ENCODE measurements around the gene STON2.

Gene STON2

GRCh38 chr14:81416981-81417380, 16.9 kb upstream of the STON2 start (continued):
- TF ChIP-seq PATZ1 (CRISPR knock-in tag; IDR thresholded peaks at IDR 0.05; ENCODE audit: borderline replicate concordance) = no peak
- TF ChIP-seq OSR1 (CRISPR knock-in tag; IDR thresholded peaks at IDR 0.05) = no peak
- TF ChIP-seq TCF4 (CRISPR knock-in tag; IDR thresholded peaks at IDR 0.05; ENCODE audit: borderline replicate concordance) = no peak
- TF ChIP-seq GLIS3 (CRISPR knock-in tag; IDR thresholded peaks at IDR 0.05) = no peak

GRCh38 chr14:81416194-81416952, 16.2 kb upstream of the STON2 start:
- TF ChIP-seq ZNF565 (CRISPR knock-in tag; conservative IDR thresholded peaks at IDR 0.05; ENCODE audit: low read depth) (no peak), CSDC2 (CRISPR knock-in tag; IDR thresholded peaks at IDR 0.05) (no peak)
- ATAC-seq = no peak

GRCh38 chr14:81415781-81416180, 15.7 kb upstream of the STON2 start:
- ATAC-seq = no peak
- no peak for TF ChIP-seq PPARA (CRISPR knock-in tag; IDR thresholded peaks at IDR 0.05; ENCODE audit: borderline replicate concordance)
- no peak for TF ChIP-seq POU6F1 (CRISPR knock-in tag; IDR thresholded peaks at IDR 0.05; ENCODE audit: borderline replicate concordance, low read depth)
- no peak for TF ChIP-seq ARNTL (CRISPR knock-in tag; IDR thresholded peaks at IDR 0.05; ENCODE audit: borderline replicate concordance, low read depth)
- TF ChIP-seq GLIS3 (CRISPR knock-in tag; IDR thresholded peaks at IDR 0.05) = no peak
- TF ChIP-seq CREB5 (CRISPR knock-in tag; IDR thresholded peaks at IDR 0.05; ENCODE audit: low read depth) = no peak
- no peak for TF ChIP-seq CSDC2 (CRISPR knock-in tag; IDR thresholded peaks at IDR 0.05)
- no peak for TF ChIP-seq TCF4 (CRISPR knock-in tag; IDR thresholded peaks at IDR 0.05; ENCODE audit: borderline replicate concordance)
- TF ChIP-seq ZFP30 (CRISPR knock-in tag; IDR thresholded peaks at IDR 0.05) = no peak

GRCh38 chr14:81414123-81414522, 14.0 kb upstream of the STON2 start:
- ATAC-seq = no peak
- TF ChIP-seq TSHZ2 (CRISPR knock-in tag; IDR thresholded peaks at IDR 0.05) (no peak), CREB5 (CRISPR knock-in tag; IDR thresholded peaks at IDR 0.05; ENCODE audit: low read depth) (no peak), ESRRG (CRISPR knock-in tag; IDR thresholded peaks at IDR 0.05) (no peak), ZNF565 (CRISPR knock-in tag; conservative IDR thresholded peaks at IDR 0.05; ENCODE audit: low read depth) (no peak), OSR1 (CRISPR knock-in tag; IDR thresholded peaks at IDR 0.05) (no peak)

GRCh38 chr14:81412779-81413178, 12.7 kb upstream of the STON2 start:
- no peak for ATAC-seq
- no peak for TF ChIP-seq ISL1 (CRISPR knock-in tag; IDR thresholded peaks at IDR 0.05)
- TF ChIP-seq ZNF70 (CRISPR knock-in tag; IDR thresholded peaks at IDR 0.05) = no peak
- TF ChIP-seq RARB (CRISPR knock-in tag; IDR thresholded peaks at IDR 0.05) = no peak
- no peak for TF ChIP-seq TCF4 (CRISPR knock-in tag; IDR thresholded peaks at IDR 0.05; ENCODE audit: borderline replicate concordance)
- TF ChIP-seq TOX (CRISPR knock-in tag; IDR thresholded peaks at IDR 0.05; ENCODE audit: borderline replicate concordance) = no peak
- no peak for TF ChIP-seq CSRNP3 (CRISPR knock-in tag; IDR thresholded peaks at IDR 0.05)
- no peak for TF ChIP-seq POU6F1 (CRISPR knock-in tag; IDR thresholded peaks at IDR 0.05; ENCODE audit: borderline replicate concordance, low read depth)
- no peak for TF ChIP-seq SNAI2 (CRISPR knock-in tag; IDR thresholded peaks at IDR 0.05)

Data from SK-N-SH treated with all-trans-retinoic acid at 6 μM for 48 hours (cell line).